ENCODE measurements around the gene BIRC5.

Gene BIRC5

GRCh38 chr17:78214016-78214705 is at the start of gene BIRC5:
Gene BIRC5 (plus strand): TSS chr17:78214253. CDS start chr17:78214317, 64 bp downstream.
- peak within 1 kb of the TSS; percentile 75 for H3K4me3 ChIP-seq (ENCODE audit: low read length)
- DNase-seq (ENCODE audit: low read depth) = peak; percentile 80

GRCh38 chr17:78164748-78165607 is 49.1 kb upstream of the BIRC5 start:
- DNase-seq (ENCODE audit: low read depth) = no peak
- no peak for TF ChIP-seq CTCF (conservative IDR thresholded peaks at IDR 0.05; ENCODE audit: low read length)
- no peak overlapping the region for H3K4me3 ChIP-seq (ENCODE audit: low read length)

More at GRCh38 chr17:78214016-78214705, at the start of gene BIRC5:
- TF ChIP-seq CTCF (conservative IDR thresholded peaks at IDR 0.05; ENCODE audit: low read length) = no peak

GRCh38 chr17:78166416-78166815 is 47.6 kb upstream of the BIRC5 start:
- DNase-seq (ENCODE audit: low read depth) = no peak
- H3K4me3 ChIP-seq (ENCODE audit: low read length) = no peak overlapping the region
- no peak for TF ChIP-seq CTCF (conservative IDR thresholded peaks at IDR 0.05; ENCODE audit: low read length)

DNA sequence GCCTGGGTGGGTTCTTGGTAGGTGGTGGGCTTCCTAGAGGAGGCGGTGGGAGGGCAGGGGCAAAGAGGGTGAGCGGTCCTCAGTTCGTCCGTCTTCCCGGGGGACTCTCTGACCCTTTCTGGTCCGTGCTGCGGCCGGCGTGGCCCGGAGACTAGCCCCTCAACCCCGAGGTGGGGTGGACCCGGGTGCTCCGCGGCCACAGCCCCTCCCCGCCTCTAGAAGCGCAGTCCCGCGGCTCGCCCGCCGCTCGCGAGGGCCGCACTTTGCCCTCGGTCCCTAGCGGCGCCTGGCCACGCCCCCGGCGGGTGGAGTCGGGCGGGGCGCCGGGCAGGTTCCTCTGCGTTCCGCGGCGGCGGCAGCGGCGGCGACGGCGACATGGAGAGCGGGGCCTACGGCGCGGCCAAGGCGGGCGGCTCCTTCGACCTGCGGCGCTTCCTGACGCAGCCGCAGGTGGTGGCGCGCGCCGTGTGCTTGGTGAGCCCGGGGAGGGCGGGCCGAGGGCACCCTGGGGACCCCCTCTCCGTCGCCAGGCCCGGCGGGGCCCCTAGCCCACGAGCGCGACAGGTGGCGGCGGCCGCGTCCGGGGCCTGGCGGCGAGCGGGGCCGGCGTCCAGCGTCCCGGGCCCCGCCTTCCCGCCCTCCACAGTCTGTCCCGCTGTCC is 45.7 kb upstream of the BIRC5 start, which contains the start of gene SYNGR2:
SYNGR2 (plus strand) TSS at position 340 of the 661 bp plus-strand sequence; CDS start at position 376, 36 bp downstream.
- no peak for TF ChIP-seq CTCF (conservative IDR thresholded peaks at IDR 0.05; ENCODE audit: low read length)
- peak; percentile 42 for DNase-seq (ENCODE audit: low read depth)
- H3K4me3 ChIP-seq (ENCODE audit: low read length) = peak within 1 kb of the TSS; percentile 55

GRCh38 chr17:78168903-78169793 is 44.9 kb upstream of the BIRC5 start:
- DNase-seq (ENCODE audit: low read depth) = peak; percentile 33
- H3K4me3 ChIP-seq (ENCODE audit: low read length) = peak overlapping the region; percentile 55
- no peak for TF ChIP-seq CTCF (conservative IDR thresholded peaks at IDR 0.05; ENCODE audit: low read length)
